ENCODE results near the gene HSD17B14. TPM values are rescaled to one million over a fixed set of nuclear protein-coding genes. Genes with fewer than 3 reads are reported as not detected.

HSD17B14 gene
- polyA plus RNA-seq, 1 of the 3 experiments (the other 2 are of a cell fraction), result 29.7 TPM

GRCh38 chr19:48770266-48770665 is 66.0 kb downstream of the HSD17B14 start:
- POLR2A ChIA-PET, result interaction anchor here (1.5 kb wide), 1 partner anchor 115 kb away, joined by 6 read pairs; no protein-coding TSS in a partner anchor

More at GRCh38 chr19:48770266-48770665, 66.0 kb downstream of the HSD17B14 start:
- H3K27me3 ChIP-seq (ENCODE audit: insufficient read depth), result peaks cover 18% of the 10 kb centered on the region
- no peaks in the 10 kb centered on the region for H4K20me1 ChIP-seq (ENCODE audit: insufficient read depth)
- no peaks in the 10 kb centered on the region for H3K9me2 ChIP-seq
- no peaks in the 10 kb centered on the region for H3F3A ChIP-seq (replicated peaks; ENCODE audit: insufficient read depth)
- H3K4me2 ChIP-seq, result no peak overlapping the region
- H3K4me3 ChIP-seq (ENCODE audit: low read depth in 2 of 2, low read length in 1 of 2), result no peak overlapping the region
- H2AFZ ChIP-seq (ENCODE audit: low read depth), result no peak overlapping the region
- DNase-seq, result no peak
- no peaks in the 10 kb centered on the region for H3K9me3 ChIP-seq
- no peak overlapping the region for H3K27ac ChIP-seq (ENCODE audit: low read depth in 2 of 2, low read length in 1 of 2)
- CTCF ChIA-PET, result interaction anchor here (1.0 to 2.0 kb wide), 4 partner anchors 9 to 72 kb away, joined by 4 read pairs; no protein-coding TSS in a partner anchor
- no peaks in the 10 kb centered on the region for H3K4me1 ChIP-seq (ENCODE audit: control insufficient read depth in 1 of 2, insufficient read depth in 2 of 2, low read depth in 1 of 2, low read length in 1 of 2)
- no peak overlapping the region for H3K9ac ChIP-seq
- TF ChIP-seq, protein P1, sequence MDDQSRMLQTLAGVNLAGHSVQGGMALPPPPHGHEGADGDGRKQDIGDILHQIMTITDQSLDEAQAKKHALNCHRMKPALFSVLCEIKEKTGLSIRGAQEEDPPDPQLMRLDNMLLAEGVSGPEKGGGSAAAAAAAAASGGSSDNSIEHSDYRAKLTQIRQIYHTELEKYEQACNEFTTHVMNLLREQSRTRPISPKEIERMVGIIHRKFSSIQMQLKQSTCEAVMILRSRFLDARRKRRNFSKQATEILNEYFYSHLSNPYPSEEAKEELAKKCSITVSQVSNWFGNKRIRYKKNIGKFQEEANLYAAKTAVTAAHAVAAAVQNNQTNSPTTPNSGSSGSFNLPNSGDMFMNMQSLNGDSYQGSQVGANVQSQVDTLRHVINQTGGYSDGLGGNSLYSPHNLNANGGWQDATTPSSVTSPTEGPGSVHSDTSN (IDR thresholded peaks at IDR 0.05), result no peak
- TF ChIP-seq ELF1 (IDR thresholded peaks at IDR 0.05) (no peak), RXRA (IDR thresholded peaks at IDR 0.05; ENCODE audit: borderline replicate concordance, low read depth) (no peak), NRF1 (IDR thresholded peaks at IDR 0.05; ENCODE audit: low read depth, low read length) (no peak), USF1 (IDR thresholded peaks at IDR 0.05; ENCODE audit: borderline replicate concordance, low read depth) (no peak), TEAD4 (IDR thresholded peaks at IDR 0.05; ENCODE audit: borderline replicate concordance, insufficient read depth) (no peak), GATA2 (CRISPR knock-in tag; IDR thresholded peaks at IDR 0.05) (no peak), MAX (IDR thresholded peaks at IDR 0.05; ENCODE audit: low read depth) (no peak), RCOR1 (IDR thresholded peaks at IDR 0.05; ENCODE audit: low read length) (no peak), YY1 (IDR thresholded peaks at IDR 0.05; ENCODE audit: low read depth) (no peak), FOSL2 (IDR thresholded peaks at IDR 0.05; ENCODE audit: borderline replicate concordance, low read depth) (no peak)
- TF ChIP-seq, protein P2, sequence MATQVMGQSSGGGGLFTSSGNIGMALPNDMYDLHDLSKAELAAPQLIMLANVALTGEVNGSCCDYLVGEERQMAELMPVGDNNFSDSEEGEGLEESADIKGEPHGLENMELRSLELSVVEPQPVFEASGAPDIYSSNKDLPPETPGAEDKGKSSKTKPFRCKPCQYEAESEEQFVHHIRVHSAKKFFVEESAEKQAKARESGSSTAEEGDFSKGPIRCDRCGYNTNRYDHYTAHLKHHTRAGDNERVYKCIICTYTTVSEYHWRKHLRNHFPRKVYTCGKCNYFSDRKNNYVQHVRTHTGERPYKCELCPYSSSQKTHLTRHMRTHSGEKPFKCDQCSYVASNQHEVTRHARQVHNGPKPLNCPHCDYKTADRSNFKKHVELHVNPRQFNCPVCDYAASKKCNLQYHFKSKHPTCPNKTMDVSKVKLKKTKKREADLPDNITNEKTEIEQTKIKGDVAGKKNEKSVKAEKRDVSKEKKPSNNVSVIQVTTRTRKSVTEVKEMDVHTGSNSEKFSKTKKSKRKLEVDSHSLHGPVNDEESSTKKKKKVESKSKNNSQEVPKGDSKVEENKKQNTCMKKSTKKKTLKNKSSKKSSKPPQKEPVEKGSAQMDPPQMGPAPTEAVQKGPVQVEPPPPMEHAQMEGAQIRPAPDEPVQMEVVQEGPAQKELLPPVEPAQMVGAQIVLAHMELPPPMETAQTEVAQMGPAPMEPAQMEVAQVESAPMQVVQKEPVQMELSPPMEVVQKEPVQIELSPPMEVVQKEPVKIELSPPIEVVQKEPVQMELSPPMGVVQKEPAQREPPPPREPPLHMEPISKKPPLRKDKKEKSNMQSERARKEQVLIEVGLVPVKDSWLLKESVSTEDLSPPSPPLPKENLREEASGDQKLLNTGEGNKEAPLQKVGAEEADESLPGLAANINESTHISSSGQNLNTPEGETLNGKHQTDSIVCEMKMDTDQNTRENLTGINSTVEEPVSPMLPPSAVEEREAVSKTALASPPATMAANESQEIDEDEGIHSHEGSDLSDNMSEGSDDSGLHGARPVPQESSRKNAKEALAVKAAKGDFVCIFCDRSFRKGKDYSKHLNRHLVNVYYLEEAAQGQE (IDR thresholded peaks at IDR 0.05; ENCODE audit: low read depth, low read length), result no peak
- H3K79me2 ChIP-seq (ENCODE audit: insufficient read depth), result no peaks in the 10 kb centered on the region
- WGBS (ENCODE audit: low lambda C conversion rate), result 74% methylated on average over 7 of the region's 7 CpGs
- no peaks in the 10 kb centered on the region for H3K36me3 ChIP-seq (replicated peaks in 1 of 2; ENCODE audit: control insufficient read depth in 1 of 2, insufficient read depth in 2 of 2, low read length in 1 of 2)
